ENCODE data around the gene FDXR.

Gene FDXR

DNA sequence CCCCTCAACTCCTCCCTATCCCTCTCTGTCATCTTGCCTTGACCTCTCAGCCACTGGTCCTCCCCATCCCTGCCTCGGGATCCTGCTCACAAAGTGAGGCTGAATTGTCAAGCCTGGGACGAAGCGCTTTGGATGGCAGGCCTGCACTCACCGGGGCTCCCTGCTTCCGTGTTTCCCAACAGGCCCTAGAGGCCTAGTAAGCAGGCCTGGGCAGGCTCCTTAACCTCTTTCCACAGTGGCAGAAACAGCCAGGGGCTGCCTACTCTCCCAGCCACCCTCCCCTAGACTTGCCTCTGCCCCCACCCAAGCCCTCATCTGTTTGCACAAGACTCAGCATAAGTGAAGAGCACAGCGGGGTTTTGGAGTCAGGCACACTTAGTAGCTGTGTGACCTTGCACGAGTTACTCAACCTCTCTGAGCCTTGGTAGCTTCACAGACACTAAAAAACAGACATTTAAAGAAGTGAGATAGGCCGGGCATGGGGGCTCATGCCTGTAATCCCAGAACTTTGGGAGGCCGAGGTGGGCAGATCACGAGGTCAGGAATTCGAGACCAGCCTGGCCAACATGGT, 25.7 kb upstream of the FDXR start:
- Histone ChIP-seq H3K4me3 (ENCODE audit: insufficient read length, low read depth) (no peak overlapping the region), H3K9ac (ENCODE audit: insufficient read length, low read depth) (no peak overlapping the region), H3K9me3 (ENCODE audit: insufficient read depth, low read length) (no peaks in the 10 kb centered on the region), H3K27me3 (ENCODE audit: insufficient read depth, insufficient read length) (peaks cover 34% of the 10 kb centered on the region), H3K4me1 (ENCODE audit: insufficient read depth, insufficient read length) (peaks cover 5% of the 10 kb centered on the region), H3K36me3 (ENCODE audit: insufficient read depth, insufficient read length, low read length) (no peaks in the 10 kb centered on the region)
- no peak for DNase-seq (ENCODE audit: low read depth, low spot score)
- TF ChIP-seq YY1 (IDR thresholded peaks at IDR 0.05; ENCODE audit: insufficient read depth, insufficient read length) = no peak
- TF ChIP-seq SUZ12 (IDR thresholded peaks at IDR 0.05; ENCODE audit: extremely low read depth, insufficient read depth, insufficient read length) = no peak
- TF ChIP-seq ZNF274 (IDR thresholded peaks at IDR 0.05; ENCODE audit: low read depth, low read length) = no peak

DNA sequence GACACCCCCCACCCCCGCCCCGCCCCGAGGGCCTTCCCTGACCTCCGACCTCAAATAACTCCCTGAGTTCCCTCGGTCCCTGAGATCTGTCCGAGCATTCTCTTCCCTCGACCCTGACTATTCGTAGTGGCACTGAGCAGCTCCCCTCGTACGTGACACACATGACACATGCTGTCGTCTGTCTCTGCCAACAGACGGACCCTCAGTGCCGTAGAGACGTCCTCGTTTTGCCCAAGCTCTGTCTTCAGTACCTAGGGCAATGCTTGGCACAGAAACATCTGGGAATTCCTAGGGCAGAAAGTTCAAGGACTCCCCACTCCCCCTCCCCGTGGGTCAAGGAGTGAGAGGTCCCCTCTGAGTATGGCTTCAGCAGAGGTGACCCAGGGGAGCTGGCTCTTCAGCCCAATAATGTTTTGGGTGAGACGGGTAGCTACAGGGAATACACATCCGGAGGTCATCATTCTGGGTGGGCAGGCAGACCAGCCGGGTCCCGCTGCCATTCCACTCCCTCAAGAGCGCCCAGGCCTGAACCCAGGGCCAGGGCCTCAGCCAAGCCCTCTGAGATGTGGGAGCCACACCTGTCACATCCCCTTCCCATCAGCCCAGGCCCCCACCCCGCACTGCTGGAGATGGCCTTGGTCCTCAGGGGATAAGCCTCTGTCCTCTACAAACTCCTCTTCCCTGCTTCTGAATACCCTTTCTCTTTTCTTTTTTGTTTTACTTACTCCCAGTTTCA, 21.3 kb upstream of the FDXR start:
- H3K4me3 ChIP-seq (ENCODE audit: insufficient read length, low read depth) = peak overlapping the region; percentile 61
- no peaks in the 10 kb centered on the region for H3K9me3 ChIP-seq (ENCODE audit: insufficient read depth, low read length)

DNA sequence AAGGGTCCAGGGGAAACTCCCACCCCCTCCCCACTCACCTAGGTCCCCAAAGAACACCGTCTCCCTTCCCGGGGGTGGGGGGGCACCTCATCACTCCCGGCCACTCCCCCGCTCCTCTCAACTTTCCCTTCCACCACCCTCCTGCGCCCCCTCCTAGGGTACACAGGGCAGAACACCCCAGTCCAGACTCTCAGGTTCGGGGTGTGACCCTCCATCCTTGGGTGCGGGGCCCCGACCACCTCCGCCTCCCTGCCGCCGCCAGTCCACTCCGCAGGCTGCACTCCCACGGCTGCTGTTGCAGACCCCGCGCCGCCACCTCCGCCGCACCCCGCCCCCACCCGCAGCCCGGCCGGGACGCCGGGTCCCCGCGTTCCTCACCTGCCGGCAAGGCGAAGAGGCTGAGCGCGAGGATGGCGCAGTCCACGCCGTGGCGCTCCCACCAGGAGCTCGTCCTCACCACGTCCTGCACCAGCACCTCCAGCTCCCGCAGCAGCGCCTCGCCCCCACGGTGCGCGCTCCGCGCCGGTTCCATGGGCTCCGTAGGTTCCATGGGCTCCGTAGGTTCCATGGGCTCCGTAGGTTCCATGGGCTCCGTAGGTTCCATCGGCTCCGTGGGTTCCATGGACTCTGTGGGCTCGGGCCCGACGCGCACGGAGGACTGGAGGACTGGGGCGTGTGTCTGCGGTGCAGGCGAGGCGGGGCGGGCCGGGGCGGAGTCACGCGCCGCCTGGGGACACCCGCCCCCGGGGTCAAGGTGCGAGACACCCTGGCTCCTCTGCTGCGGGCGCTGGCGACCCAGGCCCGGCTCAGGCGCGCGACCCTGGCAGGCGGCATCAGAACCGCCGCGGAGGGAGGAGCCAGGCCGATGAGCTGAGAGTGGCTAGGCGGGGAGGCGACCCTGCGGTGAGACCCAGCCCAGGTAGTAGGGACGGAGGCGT, 20.4 kb upstream of the FDXR start, which contains the start of gene FADS6:
FADS6 (minus strand) TSS at position 660 of the 938 bp plus-strand sequence; CDS start at position 622, 38 bp downstream.
- Histone ChIP-seq H3K27me3 (ENCODE audit: insufficient read depth, insufficient read length) (peaks cover 62% of the 10 kb centered on the region), H3K36me3 (ENCODE audit: insufficient read depth, insufficient read length, low read length) (no peaks in the 10 kb centered on the region), H3K4me1 (ENCODE audit: insufficient read depth, insufficient read length) (peaks cover 18% of the 10 kb centered on the region), H3K4me3 (ENCODE audit: insufficient read length, low read depth) (peak within 1 kb of the TSS; percentile 61), H3K9ac (ENCODE audit: insufficient read length, low read depth) (peak within 1 kb of the TSS; percentile 76), H3K9me3 (ENCODE audit: insufficient read depth, low read length) (no peaks in the 10 kb centered on the region)
- DNase-seq (ENCODE audit: low read depth, low spot score) = no peak
- no peak for TF ChIP-seq YY1 (IDR thresholded peaks at IDR 0.05; ENCODE audit: insufficient read depth, insufficient read length)
- no peak for TF ChIP-seq SUZ12 (IDR thresholded peaks at IDR 0.05; ENCODE audit: extremely low read depth, insufficient read depth, insufficient read length)
- TF ChIP-seq ZNF274 (IDR thresholded peaks at IDR 0.05; ENCODE audit: low read depth, low read length) = no peak

More for the DNA sequence above, 21.3 kb upstream of the FDXR start:
- Histone ChIP-seq H3K9ac (ENCODE audit: insufficient read length, low read depth) (peak overlapping the region; percentile 46), H3K4me1 (ENCODE audit: insufficient read depth, insufficient read length) (peaks cover 10% of the 10 kb centered on the region), H3K27me3 (ENCODE audit: insufficient read depth, insufficient read length) (peaks cover 62% of the 10 kb centered on the region), H3K36me3 (ENCODE audit: insufficient read depth, insufficient read length, low read length) (no peaks in the 10 kb centered on the region)
- no peak for DNase-seq (ENCODE audit: low read depth, low spot score)
- TF ChIP-seq YY1 (IDR thresholded peaks at IDR 0.05; ENCODE audit: insufficient read depth, insufficient read length) = no peak
- TF ChIP-seq SUZ12 (IDR thresholded peaks at IDR 0.05; ENCODE audit: extremely low read depth, insufficient read depth, insufficient read length) = no peak
- TF ChIP-seq ZNF274 (IDR thresholded peaks at IDR 0.05; ENCODE audit: low read depth, low read length) = no peak

DNA sequence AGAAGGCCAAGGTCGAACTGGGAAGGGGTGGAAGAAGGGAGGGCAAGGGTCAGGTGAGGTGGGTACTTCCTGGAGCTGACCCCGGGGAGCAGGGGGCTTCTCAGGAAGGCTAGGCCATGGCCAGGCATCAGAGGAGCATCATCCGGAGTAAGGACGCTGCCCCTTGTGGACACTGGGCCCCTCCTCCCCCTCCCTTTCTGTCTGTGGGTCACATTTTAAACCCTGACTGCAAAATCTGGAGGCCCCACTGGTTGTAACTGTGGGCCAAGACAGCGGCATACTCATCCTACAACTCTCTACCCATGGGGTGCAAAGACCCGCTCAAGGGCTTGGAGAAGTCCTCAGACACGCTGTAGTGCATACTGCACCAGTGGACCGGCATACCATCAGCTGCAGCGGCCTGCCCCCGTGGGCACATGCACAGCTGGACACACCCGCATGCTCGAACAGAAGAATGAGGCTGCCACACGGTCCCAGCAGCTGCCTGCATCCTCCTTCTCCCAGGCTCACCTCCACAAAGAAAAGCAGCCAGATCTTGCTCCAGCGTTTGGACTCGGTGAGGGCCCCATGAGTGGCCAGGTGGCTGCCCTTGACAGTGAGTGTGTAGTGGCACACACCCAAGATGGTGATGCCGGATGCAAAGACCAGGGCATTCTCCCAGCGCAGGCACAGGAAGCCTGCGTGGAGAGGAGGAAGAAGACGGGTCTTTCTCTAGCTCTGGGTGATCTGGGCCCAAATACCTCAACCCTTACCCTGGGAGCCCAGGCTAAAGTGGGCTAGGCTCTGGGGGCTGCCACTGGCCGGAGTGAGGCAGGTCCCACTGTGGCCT, 19.4 kb upstream of the FDXR start:
- TF ChIP-seq SUZ12 (IDR thresholded peaks at IDR 0.05; ENCODE audit: extremely low read depth, insufficient read depth, insufficient read length) = no peak
- TF ChIP-seq YY1 (IDR thresholded peaks at IDR 0.05; ENCODE audit: insufficient read depth, insufficient read length) = no peak
- TF ChIP-seq ZNF274 (IDR thresholded peaks at IDR 0.05; ENCODE audit: low read depth, low read length) = no peak
- Histone ChIP-seq H3K9me3 (ENCODE audit: insufficient read depth, low read length) (no peaks in the 10 kb centered on the region), H3K4me3 (ENCODE audit: insufficient read length, low read depth) (peak overlapping the region; percentile 61), H3K27me3 (ENCODE audit: insufficient read depth, insufficient read length) (peaks cover 62% of the 10 kb centered on the region), H3K36me3 (ENCODE audit: insufficient read depth, insufficient read length, low read length) (no peaks in the 10 kb centered on the region), H3K4me1 (ENCODE audit: insufficient read depth, insufficient read length) (peaks cover 18% of the 10 kb centered on the region), H3K9ac (ENCODE audit: insufficient read length, low read depth) (no peak overlapping the region)
- DNase-seq (ENCODE audit: low read depth, low spot score) = no peak

DNA sequence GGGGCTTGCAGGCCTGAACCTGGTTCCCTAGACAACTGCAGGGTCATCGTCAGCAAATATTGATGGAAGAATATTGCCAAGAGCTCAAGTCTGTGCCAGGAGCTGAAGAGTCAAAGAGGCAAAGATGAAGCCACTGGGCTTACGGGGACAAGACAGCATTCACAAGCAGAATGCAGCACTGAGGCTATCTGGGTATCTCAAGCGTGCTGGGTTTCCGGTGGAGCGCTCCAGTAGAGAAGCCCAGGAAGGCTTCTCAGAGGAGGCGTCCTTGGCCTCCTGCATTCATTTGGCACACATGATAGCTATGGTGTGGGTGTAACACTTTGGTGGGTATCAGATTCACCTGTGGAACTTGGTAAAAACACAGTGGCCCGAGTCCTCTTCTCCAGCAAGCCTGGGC, 17.8 kb upstream of the FDXR start:
- Histone ChIP-seq H3K27me3 (ENCODE audit: insufficient read depth, insufficient read length) (peaks cover 49% of the 10 kb centered on the region), H3K4me1 (ENCODE audit: insufficient read depth, insufficient read length) (peaks cover 18% of the 10 kb centered on the region), H3K36me3 (ENCODE audit: insufficient read depth, insufficient read length, low read length) (no peaks in the 10 kb centered on the region), H3K9ac (ENCODE audit: insufficient read length, low read depth) (no peak overlapping the region), H3K9me3 (ENCODE audit: insufficient read depth, low read length) (no peaks in the 10 kb centered on the region), H3K4me3 (ENCODE audit: insufficient read length, low read depth) (no peak overlapping the region)
- TF ChIP-seq ZNF274 (IDR thresholded peaks at IDR 0.05; ENCODE audit: low read depth, low read length) (no peak), YY1 (IDR thresholded peaks at IDR 0.05; ENCODE audit: insufficient read depth, insufficient read length) (no peak), SUZ12 (IDR thresholded peaks at IDR 0.05; ENCODE audit: extremely low read depth, insufficient read depth, insufficient read length) (no peak)
- DNase-seq (ENCODE audit: low read depth, low spot score) = no peak

DNA sequence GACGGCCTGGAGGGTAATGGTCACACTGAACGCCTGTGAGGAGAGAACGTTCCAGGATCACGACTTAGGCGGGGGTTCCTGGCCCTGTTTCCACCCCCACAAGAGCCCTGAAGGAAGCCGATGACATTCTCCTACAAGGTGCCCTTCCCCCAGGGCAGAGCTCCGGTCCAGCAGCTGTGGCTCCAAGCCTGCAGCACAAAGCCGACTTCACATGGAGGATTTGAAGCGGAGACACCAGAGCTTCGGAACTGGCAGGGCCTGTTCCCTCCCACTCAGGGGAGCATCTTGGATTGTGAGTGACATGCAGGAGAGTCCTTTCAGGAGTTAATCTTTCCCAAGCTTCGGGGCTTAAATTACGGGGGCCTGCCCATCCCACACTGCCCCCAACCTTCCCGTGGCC, 15.7 kb upstream of the FDXR start:
- H3K4me1 ChIP-seq (ENCODE audit: insufficient read depth, insufficient read length) = peaks cover 13% of the 10 kb centered on the region
- TF ChIP-seq ZNF274 (IDR thresholded peaks at IDR 0.05; ENCODE audit: low read depth, low read length) (no peak), YY1 (IDR thresholded peaks at IDR 0.05; ENCODE audit: insufficient read depth, insufficient read length) (no peak), SUZ12 (IDR thresholded peaks at IDR 0.05; ENCODE audit: extremely low read depth, insufficient read depth, insufficient read length) (no peak)
- H3K27me3 ChIP-seq (ENCODE audit: insufficient read depth, insufficient read length) = peaks cover 28% of the 10 kb centered on the region

More for the DNA sequence above, 15.7 kb upstream of the FDXR start:
- Histone ChIP-seq H3K36me3 (ENCODE audit: insufficient read depth, insufficient read length, low read length) (no peaks in the 10 kb centered on the region), H3K9ac (ENCODE audit: insufficient read length, low read depth) (peak overlapping the region; percentile 66), H3K4me3 (ENCODE audit: insufficient read length, low read depth) (no peak overlapping the region), H3K9me3 (ENCODE audit: insufficient read depth, low read length) (no peaks in the 10 kb centered on the region)
- DNase-seq (ENCODE audit: low read depth, low spot score) = no peak
